ENCODE measurements around the gene SHANK1. TPM values are rescaled to one million over a fixed set of nuclear protein-coding genes. Genes with fewer than 3 reads are reported as not detected.

Gene SHANK1
- total RNA-seq, 4 donors from 2014 or later, result 1.0 TPM; not detected in 3

GRCh38 chr19:50662651-50663481 lies 56.7 kb downstream of the SHANK1 start:
- TF ChIP-seq, protein P1, sequence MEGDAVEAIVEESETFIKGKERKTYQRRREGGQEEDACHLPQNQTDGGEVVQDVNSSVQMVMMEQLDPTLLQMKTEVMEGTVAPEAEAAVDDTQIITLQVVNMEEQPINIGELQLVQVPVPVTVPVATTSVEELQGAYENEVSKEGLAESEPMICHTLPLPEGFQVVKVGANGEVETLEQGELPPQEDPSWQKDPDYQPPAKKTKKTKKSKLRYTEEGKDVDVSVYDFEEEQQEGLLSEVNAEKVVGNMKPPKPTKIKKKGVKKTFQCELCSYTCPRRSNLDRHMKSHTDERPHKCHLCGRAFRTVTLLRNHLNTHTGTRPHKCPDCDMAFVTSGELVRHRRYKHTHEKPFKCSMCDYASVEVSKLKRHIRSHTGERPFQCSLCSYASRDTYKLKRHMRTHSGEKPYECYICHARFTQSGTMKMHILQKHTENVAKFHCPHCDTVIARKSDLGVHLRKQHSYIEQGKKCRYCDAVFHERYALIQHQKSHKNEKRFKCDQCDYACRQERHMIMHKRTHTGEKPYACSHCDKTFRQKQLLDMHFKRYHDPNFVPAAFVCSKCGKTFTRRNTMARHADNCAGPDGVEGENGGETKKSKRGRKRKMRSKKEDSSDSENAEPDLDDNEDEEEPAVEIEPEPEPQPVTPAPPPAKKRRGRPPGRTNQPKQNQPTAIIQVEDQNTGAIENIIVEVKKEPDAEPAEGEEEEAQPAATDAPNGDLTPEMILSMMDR (IDR thresholded peaks at IDR 0.05; ENCODE audit: low read depth), result no peak

DNA sequence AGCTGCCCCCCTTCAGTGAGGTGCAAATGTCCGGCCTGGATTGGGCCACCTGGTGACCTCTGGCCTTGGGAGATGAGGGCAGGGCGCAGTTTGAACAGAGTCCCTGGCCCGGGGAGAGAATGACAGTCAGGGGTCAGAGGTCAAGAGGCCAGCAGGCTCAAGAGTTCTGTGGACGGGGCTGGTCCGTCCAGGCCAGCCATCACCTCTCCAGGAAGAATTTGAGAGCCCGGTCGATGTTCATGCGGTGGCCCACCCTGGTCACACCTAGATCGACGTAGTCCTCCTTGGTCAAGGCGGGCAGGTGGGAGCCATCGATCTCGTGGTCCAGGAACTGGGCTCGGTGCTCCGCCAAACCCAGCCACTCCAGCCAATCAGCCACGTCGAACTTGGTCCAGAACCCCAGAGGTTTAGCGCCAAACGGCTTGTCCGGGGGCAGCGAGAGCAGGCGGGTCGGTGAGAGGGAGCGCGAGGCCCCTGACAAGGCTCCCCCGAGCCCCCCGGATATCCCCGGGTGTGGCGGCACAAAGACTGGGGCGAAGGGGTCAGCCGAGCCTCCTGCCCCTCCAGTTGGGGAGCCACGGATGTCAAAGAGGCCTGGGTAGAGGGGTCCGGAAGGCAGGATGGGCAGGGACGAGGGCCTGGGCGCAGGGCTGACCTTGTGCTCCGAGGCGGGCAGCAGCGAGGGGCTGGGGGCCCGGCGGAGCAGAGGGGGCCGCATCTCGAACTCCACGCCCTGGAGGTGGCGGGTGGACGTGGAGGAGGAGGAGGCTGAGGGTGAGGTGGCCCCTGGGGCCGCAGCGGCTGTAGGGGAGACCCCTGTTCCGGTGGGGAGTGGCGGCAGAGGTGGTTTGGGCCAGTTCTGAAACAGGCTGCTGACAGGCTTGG lies 57.6 kb downstream of the SHANK1 start:
- TF ChIP-seq, protein P1 (IDR thresholded peaks at IDR 0.05; ENCODE audit: low read depth), result no peak

GRCh38 chr19:50661023-50661422 lies 58.6 kb downstream of the SHANK1 start:
- TF ChIP-seq, protein P1 (IDR thresholded peaks at IDR 0.05; ENCODE audit: low read depth), result no peak

GRCh38 chr19:50660088-50660366 lies 59.6 kb downstream of the SHANK1 start:
- TF ChIP-seq, protein P1 (IDR thresholded peaks at IDR 0.05; ENCODE audit: low read depth), result no peak

- TF ChIP-seq, protein P1 (IDR thresholded peaks at IDR 0.05; ENCODE audit: low read depth), result no peak
These were observed 60.1 kb downstream of the SHANK1 start for GRCh38 chr19:50659318-50660087.

DNA sequence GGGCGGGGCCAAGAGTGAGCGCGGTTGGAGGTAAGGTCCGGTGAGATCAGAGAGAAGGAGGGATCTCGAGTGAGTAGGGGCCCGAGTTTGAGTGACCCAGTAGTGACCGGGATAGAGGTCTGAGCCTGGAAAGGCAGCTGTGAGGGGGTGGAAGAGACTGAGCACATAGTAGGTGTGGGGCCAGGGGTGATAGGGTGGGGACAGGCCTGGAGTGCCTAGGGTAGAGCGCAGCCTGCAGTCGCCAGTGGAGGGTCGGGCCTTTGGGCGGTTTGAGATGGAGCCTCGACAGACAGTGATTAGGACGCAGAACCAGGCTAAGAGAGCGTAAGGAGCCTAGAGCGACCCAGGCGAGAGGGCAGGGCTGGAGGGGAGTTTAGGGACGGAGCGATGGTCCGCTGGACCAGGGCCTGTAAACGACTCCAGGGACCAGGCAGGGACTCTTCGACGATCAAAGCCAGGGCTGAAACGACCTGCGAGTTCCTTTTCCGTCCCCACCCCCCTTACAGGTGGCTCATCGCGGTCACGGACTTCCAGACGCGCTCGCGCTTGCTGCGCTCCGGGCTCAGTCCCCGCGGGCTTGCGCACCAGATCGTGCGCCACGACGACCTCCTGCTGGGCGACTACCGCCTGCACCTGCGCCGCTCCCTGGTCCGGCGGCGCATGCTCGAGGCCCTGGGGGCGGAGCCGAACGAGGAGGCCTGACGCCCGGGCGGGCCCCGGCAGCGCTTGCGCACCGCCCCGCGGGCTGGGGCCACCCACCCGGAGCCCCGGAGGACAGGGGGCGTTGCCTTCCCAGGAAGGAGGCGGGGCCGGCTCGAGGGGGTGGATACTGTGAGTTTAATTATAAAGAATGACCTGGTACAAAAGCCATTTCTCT lies 60.9 kb downstream of the SHANK1 start:
- TF ChIP-seq, protein P1 (IDR thresholded peaks at IDR 0.05; ENCODE audit: low read depth), result no peak

Data from subcutaneous adipose tissue (tissue), 4 donors.